A549 (cell line): ENCODE data around the gene RERE. TPM values are rescaled to one million over a fixed set of nuclear protein-coding genes. Genes with fewer than 3 reads are reported as not detected.

Experiments used
- ATAC-seq, 2 experiments: fragments of 200-7000 bp in 1 of 2; fragments of >200 bp in 1 of 2; cut with Nextera tagmentation in 1 of 2; cut with Tn5 transposase in 1 of 2; 3 replicates each; pipeline versions ENCODE4 v1.8.0 to v1.9.1; 2018 to 2020; ENCODE audit warnings: mild to moderate bottlenecking in 1 of 2, moderate library complexity in 1 of 2
- CTCF ChIA-PET: fragments of 300-600 bp; sonication (Branson Sonifier 250); formaldehyde crosslinking; extraction: SDS; loops from one replicate; lab custom pipeline; 2021; ENCODE audit warnings: antibody characterized with exemption, inconsistent platforms; lab: Yijun Ruan, JAX
- POLR2A ChIA-PET: fragments of 350-600 bp; formaldehyde crosslinking; extraction: SDS; loops from one replicate; lab custom pipeline; 2021; ENCODE audit warnings: antibody characterized with exemption, inconsistent platforms; lab: Yijun Ruan, JAX
- DNase-seq, 2 experiments: peaks; one replicate each; pipeline versions ENCODE4 v3.0.0 to v3.0.0-alpha.2; 2011 to 2016; ENCODE audit warnings: low read depth in 1 of 2, low spot score in 1 of 2
- FAIRE-seq: peaks from 2 replicates; lab custom pipeline; 2011; peaks lifted over from hg19 to GRCh38; lab: Jason Lieb, UNC
- H3K27ac ChIP-seq, 2 experiments: fragments of >200 bp; sonication (Bioruptor Twin); formaldehyde crosslinking; 3 replicates each; pipeline ENCODE4 v1.5.1; 2016 to 2017
- H3K4me1 ChIP-seq: fragments of >200 bp; sonication (Bioruptor Twin); formaldehyde crosslinking; 3 replicates; pipeline ENCODE4 v1.6.1; 2016
- H3K4me2 ChIP-seq: fragments of >200 bp; sonication (Bioruptor Twin); formaldehyde crosslinking; 3 replicates; pipeline ENCODE4 v1.6.1; 2016
- H3K4me3 ChIP-seq: fragments of >200 bp; sonication (Bioruptor Twin); formaldehyde crosslinking; 3 replicates; pipeline ENCODE4 v1.5.1; 2016
- H3K9me3 ChIP-seq: fragments of >200 bp; sonication (Bioruptor Twin); formaldehyde crosslinking; 3 replicates; pipeline ENCODE4 v1.6.1; 2016
- ATOH8 ChIP-seq: fragments of 250-450 bp; sonication (Bioruptor Pico); IDR thresholded peaks from 2 replicates; pipeline ENCODE4 v1.5.0; 2020; ENCODE audit warnings: low read depth, mild to moderate bottlenecking, moderate library complexity
- BCL3 ChIP-seq: fragments of >200 bp; sonication (Bioruptor Twin); formaldehyde crosslinking; IDR thresholded peaks from 3 replicates; pipeline ENCODE4 v1.6.1; 2016
- BHLHE40 ChIP-seq: IDR thresholded peaks from 2 replicates; pipeline ENCODE4 v1.6.1; 2012; ENCODE audit warnings: low read depth, low read length, inconsistent platforms
- CBX8 ChIP-seq: fragments of 200-600 bp; sonication (generic); IDR thresholded peaks from 2 replicates; pipeline ENCODE4 v1.6.1; 2016
- E2F6 ChIP-seq: IDR thresholded peaks from 2 replicates; pipeline ENCODE4 v1.6.1; 2012; ENCODE audit warnings: low read depth, borderline replicate concordance
- EHF ChIP-seq: fragments of 250-450 bp; sonication (Bioruptor Pico); IDR thresholded peaks from 2 replicates; pipeline ENCODE4 v1.5.0; 2020; ENCODE audit warnings: mild to moderate bottlenecking
- EHMT2 ChIP-seq: fragments of 200-600 bp; sonication (generic); IDR thresholded peaks from 2 replicates; pipeline ENCODE4 v1.6.1; 2016; ENCODE audit warnings: antibody characterized with exemption, low read depth, mild to moderate bottlenecking, moderate library complexity
- ELK1 ChIP-seq: fragments of 150-350 bp; IDR thresholded peaks from 2 replicates; pipeline ENCODE4 v1.6.1; 2014; ENCODE audit warnings: low read depth, mild to moderate bottlenecking, low read length
- ESRRA ChIP-seq: fragments of 150-350 bp; IDR thresholded peaks from 2 replicates; pipeline ENCODE4 v1.6.1; 2014; ENCODE audit warnings: mild to moderate bottlenecking, low read length, borderline replicate concordance
- FOXS1 ChIP-seq: fragments of 250-450 bp; sonication (Bioruptor Pico); IDR thresholded peaks from 2 replicates; pipeline ENCODE4 v1.5.0; 2020; ENCODE audit warnings: mild to moderate bottlenecking, moderate library complexity
- HMGXB4 ChIP-seq: fragments of 250-450 bp; sonication (Bioruptor Pico); IDR thresholded peaks from 2 replicates; pipeline ENCODE4 v1.5.0; 2021; ENCODE audit warnings: mild to moderate bottlenecking, moderate library complexity, borderline replicate concordance
- HOXB5 ChIP-seq: fragments of 250-450 bp; sonication (Bioruptor Pico); IDR thresholded peaks from 2 replicates; pipeline ENCODE4 v1.5.0; 2020; ENCODE audit warnings: mild to moderate bottlenecking, moderate library complexity
- JUNB ChIP-seq: fragments of >200 bp; sonication (Bioruptor Twin); formaldehyde crosslinking; IDR thresholded peaks from 2 replicates; pipeline ENCODE4 v1.6.1; 2016
- KDM1A ChIP-seq: fragments of 200-600 bp; sonication (generic); IDR thresholded peaks from 2 replicates; pipeline ENCODE4 v1.6.1; 2016; ENCODE audit warnings: low read depth, mild to moderate bottlenecking
- MAZ ChIP-seq: fragments of 150-350 bp; IDR thresholded peaks from 2 replicates; pipeline ENCODE4 v1.6.1; 2014; ENCODE audit warnings: antibody characterized with exemption, low read depth, low read length, borderline replicate concordance
- MYC ChIP-seq: IDR thresholded peaks from 2 replicates; pipeline ENCODE4 v1.6.1; 2012; ENCODE audit warnings: mild to moderate bottlenecking, inconsistent platforms, low read length, improper control_type of control experiment, borderline replicate concordance
- NFE2L2 ChIP-seq: fragments of 150-350 bp; conservative IDR thresholded peaks from 2 replicates; pipeline ENCODE4 v1.6.1; 2014; ENCODE audit warnings: low read length
- PBX3 ChIP-seq: IDR thresholded peaks from 2 replicates; pipeline ENCODE4 v1.6.1; 2012
- POLR2A ChIP-seq: IDR thresholded peaks from 2 replicates; pipeline ENCODE4 v1.6.1; 2012; ENCODE audit warnings: mild to moderate bottlenecking, low read length
- RCOR1 ChIP-seq: fragments of 150-350 bp; IDR thresholded peaks from 2 replicates; pipeline ENCODE4 v1.6.1; 2014; ENCODE audit warnings: antibody characterized with exemption, low read length, low read depth
- RFX5 ChIP-seq: fragments of 450-650 bp; IDR thresholded peaks from 2 replicates; pipeline ENCODE4 v1.7.1; 2014; ENCODE audit warnings: antibody characterized with exemption, mild to moderate bottlenecking, moderate library complexity
- SREBF2 ChIP-seq: fragments of 450-650 bp; IDR thresholded peaks from 2 replicates; pipeline ENCODE4 v1.6.1; 2014; ENCODE audit warnings: mild to moderate bottlenecking, moderate library complexity
- WGBS: methylation state at CpG from one replicate; pipeline ENCODE4 v1.1.6; 2017; ENCODE audit errors: missing lambda C conversion rate; 5-methylcytosine and 5-hydroxymethylcytosine counted together
- polyA plus RNA-seq, 4 experiments: library from polyadenylated mRNA; depleted of rRNA in 3 of 4; stranded (reverse); fragments of >200 nt; fragmentation: RNase III in 1 of 4; extraction: RNeasy Plus Mini Kit Qiagen cat#74134 plus additional on column Dnase treatment in 1 of 4; gene quantifications; 2 replicates in 3 of 4; 3 replicates in 1 of 4; pipeline ENCODE4 v1.2.3, GENCODE V29; 2011 to 2017

The RERE gene
- polyA plus RNA-seq, 2 of the 4 experiments (the other 2 are of a cell fraction), result 12.6 to 28.6 TPM

- CTCF ChIA-PET, result no interaction called here
- POLR2A ChIA-PET, result no interaction called here
- Histone ChIP-seq H3K4me3 (no peak overlapping the region), H3K9me3 (no peaks in the 10 kb centered on the region), H3K27ac (no peak overlapping the region), H3K4me2 (no peak overlapping the region), H3K4me1 (no peaks in the 10 kb centered on the region)
- FAIRE-seq (no peak), ATAC-seq (no peak), DNase-seq (no peak)
- TF ChIP-seq FOXS1 (CRISPR knock-in tag) (no peak), MAZ (no peak), RCOR1 (no peak), JUNB (no peak), MYC (no peak), E2F6 (no peak)
- 94% methylated on average over 11 of the region's 11 CpGs for WGBS
These were observed 310.3 kb downstream of the RERE start for GRCh38 chr1:8506995-8507615.

- ChIA-PET POLR2A (no interaction called here), CTCF (no interaction called here)
- no peak for FAIRE-seq
These were observed 311.0 kb downstream of the RERE start for GRCh38 chr1:8506456-8506855.

More at GRCh38 chr1:8506456-8506855, 311.0 kb downstream of the RERE start:
- Histone ChIP-seq H3K4me3 (no peak overlapping the region), H3K27ac (no peak overlapping the region), H3K9me3 (no peaks in the 10 kb centered on the region), H3K4me2 (no peak overlapping the region), H3K4me1 (no peaks in the 10 kb centered on the region)
- DNase-seq, result no peak
- WGBS, result 93% methylated on average over 1 of the region's 1 CpG
- no peak for ATAC-seq
- TF ChIP-seq PBX3, result no peak
- TF ChIP-seq KDM1A, result no peak
- no peak for TF ChIP-seq EHMT2
- no peak for TF ChIP-seq EHF
- TF ChIP-seq ESRRA, result no peak
- TF ChIP-seq HOXB5, result no peak
- no peak for TF ChIP-seq RCOR1
- TF ChIP-seq ELK1, result no peak
- TF ChIP-seq BCL3, result no peak
- no peak for TF ChIP-seq E2F6
- no peak for TF ChIP-seq RFX5
- no peak for TF ChIP-seq ATOH8 (CRISPR knock-in tag)
- no peak for TF ChIP-seq HMGXB4 (CRISPR knock-in tag)
- no peak for TF ChIP-seq JUNB
- no peak for TF ChIP-seq POLR2A
- TF ChIP-seq SREBF2, result no peak
- TF ChIP-seq NFE2L2, result no peak
- TF ChIP-seq MAZ, result no peak
- TF ChIP-seq BHLHE40, result no peak
- TF ChIP-seq CBX8, result no peak
